Activated CD8-positive, alpha-beta memory T cell treated with anti-CD3 and anti-CD28 coated beads, Interleukin-2, amount 50 U/mL, for 1 hour (primary cell): Measurements from ENCODE around the gene RPH3AL.
"Not testable (repeated sequence)": the region's sequence is repeated elsewhere in the genome, so short reads cannot be mapped to it uniquely, and the experiment has no call there.

Source experiments
- DNase-seq: peaks from one replicate; pipeline ENCODE4 v3.0.0-alpha.2; 2020; ENCODE audit errors: extremely low read depth

The RPH3AL gene

GRCh38 chr17:226108-227077 is 126.2 kb downstream of the RPH3AL start:
- no peak for DNase-seq

GRCh38 chr17:225551-225950 is 127.1 kb downstream of the RPH3AL start:
- no peak for DNase-seq

GRCh38 chr17:224576-224975 is 128.0 kb downstream of the RPH3AL start:
- DNase-seq: not testable (repeated sequence)

GRCh38 chr17:223723-224471 is 128.7 kb downstream of the RPH3AL start:
- DNase-seq: no peak

GRCh38 chr17:222172-222571 is 130.4 kb downstream of the RPH3AL start:
- DNase-seq: no peak

- no peak for DNase-seq
These were observed 132.9 kb downstream of the RPH3AL start for GRCh38 chr17:219696-220095.

GRCh38 chr17:218432-219110 is 134.0 kb downstream of the RPH3AL start:
- DNase-seq: no peak

GRCh38 chr17:216625-217024 is 136.0 kb downstream of the RPH3AL start:
- DNase-seq: no peak

- DNase-seq: not testable (repeated sequence)
These were observed 136.8 kb downstream of the RPH3AL start for GRCh38 chr17:215563-216478.

- no peak for DNase-seq
These were observed 137.7 kb downstream of the RPH3AL start for GRCh38 chr17:214881-215331.

- no peak for DNase-seq
These were observed 139.1 kb downstream of the RPH3AL start for GRCh38 chr17:213286-214105.

GRCh38 chr17:210402-210801 is 142.2 kb downstream of the RPH3AL start:
- no peak for DNase-seq

- DNase-seq: no peak
These were observed 144.2 kb downstream of the RPH3AL start for GRCh38 chr17:208429-208828.

GRCh38 chr17:207775-208174 is 144.8 kb downstream of the RPH3AL start:
- DNase-seq: no peak

GRCh38 chr17:206941-207560 is 145.6 kb downstream of the RPH3AL start:
- no peak for DNase-seq

- DNase-seq: not testable (repeated sequence)
These were observed 146.1 kb downstream of the RPH3AL start for GRCh38 chr17:206484-206883.

- no peak for DNase-seq
These were observed 146.8 kb downstream of the RPH3AL start for GRCh38 chr17:205817-206216.

GRCh38 chr17:205148-205669 is 147.4 kb downstream of the RPH3AL start:
- no peak for DNase-seq

GRCh38 chr17:204427-205147 is 148.0 kb downstream of the RPH3AL start:
- DNase-seq: no peak
